BJ (cell line): Measurements from ENCODE around the gene KDM4C. TPM values are rescaled to one million over a fixed set of nuclear protein-coding genes. Genes with fewer than 3 reads are reported as not detected.

Experiments
- CTCF ChIA-PET: fragments of 350-600 bp; formaldehyde crosslinking; extraction: SDS; loops from one replicate; lab custom pipeline; 2021; ENCODE audit warnings: antibody characterized with exemption, inconsistent platforms; lab: Yijun Ruan, JAX
- POLR2A ChIA-PET: fragments of 300-600 bp; sonication (Branson Sonifier 250); formaldehyde crosslinking; extraction: SDS; loops from one replicate; lab custom pipeline; 2021; ENCODE audit warnings: antibody characterized with exemption; lab: Charles Lee
- DNase-seq: peaks from one replicate; pipeline ENCODE4 v3.0.0-alpha.2; 2011; ENCODE audit warnings: low read depth
- H3K27me3 ChIP-seq: 2 replicates; pipeline ENCODE4 v1.6.0; 2011; ENCODE audit warnings: low read length; ENCODE audit not compliant: control insufficient read depth, insufficient read depth
- H3K36me3 ChIP-seq: 2 replicates; pipeline ENCODE4 v1.5.1; 2011; ENCODE audit warnings: low read length; ENCODE audit not compliant: control insufficient read depth, insufficient read depth
- H3K4me3 ChIP-seq: 2 replicates; pipeline ENCODE4 v1.5.1; 2011; ENCODE audit warnings: low read depth, mild to moderate bottlenecking, control low read depth, low read length
- polyA plus RNA-seq: library from polyadenylated mRNA; depleted of rRNA; stranded (reverse); fragments of >200 nt; gene quantifications from 2 replicates; pipeline ENCODE4 v1.2.3, GENCODE V29; 2011
- TF ChIP-seq, protein P1 (sequence below): IDR thresholded peaks from 2 replicates; pipeline ENCODE4 v1.5.1; 2011; ENCODE audit warnings: low read depth, mild to moderate bottlenecking, control low read depth, inconsistent platforms, low read length, moderate library complexity; ENCODE audit not compliant: insufficient read depth

The KDM4C gene
- polyA plus RNA-seq, 1 experiment = 11.3 TPM

DNA sequence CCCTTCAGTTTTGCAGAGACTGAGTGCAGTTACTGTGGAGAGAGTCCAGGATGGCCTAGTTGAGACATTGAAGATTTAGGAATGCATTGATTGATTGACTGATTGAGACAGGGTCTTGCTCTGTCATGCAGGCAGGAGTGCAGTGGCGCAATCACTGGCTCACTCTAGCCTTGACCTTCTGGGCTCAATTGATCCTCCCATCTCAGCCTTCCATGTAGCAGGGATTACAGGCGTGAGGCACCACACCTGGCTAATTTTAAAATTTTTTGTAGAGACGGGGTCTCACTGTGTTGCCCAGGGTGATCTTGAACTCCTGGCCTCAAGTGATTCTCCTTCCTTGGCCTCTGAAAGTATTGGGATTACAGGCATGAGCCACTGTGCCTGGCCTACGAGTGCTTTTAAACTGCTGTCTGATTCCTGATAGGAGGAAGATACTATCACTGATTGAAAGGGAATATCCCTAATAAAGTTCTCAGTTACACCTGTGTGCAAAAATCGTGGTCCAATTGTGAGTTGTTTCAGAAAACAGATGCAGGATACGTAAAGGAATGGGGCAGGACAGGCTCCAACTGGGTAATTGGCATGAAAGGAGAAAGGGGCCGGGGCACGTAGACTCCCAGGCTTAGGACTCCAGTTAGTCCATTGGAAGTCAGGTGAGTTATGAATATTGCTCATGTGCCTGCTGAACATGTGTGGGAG is 87.5 kb downstream of the KDM4C start:
- TF ChIP-seq, protein P1, sequence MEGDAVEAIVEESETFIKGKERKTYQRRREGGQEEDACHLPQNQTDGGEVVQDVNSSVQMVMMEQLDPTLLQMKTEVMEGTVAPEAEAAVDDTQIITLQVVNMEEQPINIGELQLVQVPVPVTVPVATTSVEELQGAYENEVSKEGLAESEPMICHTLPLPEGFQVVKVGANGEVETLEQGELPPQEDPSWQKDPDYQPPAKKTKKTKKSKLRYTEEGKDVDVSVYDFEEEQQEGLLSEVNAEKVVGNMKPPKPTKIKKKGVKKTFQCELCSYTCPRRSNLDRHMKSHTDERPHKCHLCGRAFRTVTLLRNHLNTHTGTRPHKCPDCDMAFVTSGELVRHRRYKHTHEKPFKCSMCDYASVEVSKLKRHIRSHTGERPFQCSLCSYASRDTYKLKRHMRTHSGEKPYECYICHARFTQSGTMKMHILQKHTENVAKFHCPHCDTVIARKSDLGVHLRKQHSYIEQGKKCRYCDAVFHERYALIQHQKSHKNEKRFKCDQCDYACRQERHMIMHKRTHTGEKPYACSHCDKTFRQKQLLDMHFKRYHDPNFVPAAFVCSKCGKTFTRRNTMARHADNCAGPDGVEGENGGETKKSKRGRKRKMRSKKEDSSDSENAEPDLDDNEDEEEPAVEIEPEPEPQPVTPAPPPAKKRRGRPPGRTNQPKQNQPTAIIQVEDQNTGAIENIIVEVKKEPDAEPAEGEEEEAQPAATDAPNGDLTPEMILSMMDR = no peak
- no peak overlapping the region for H3K4me3 ChIP-seq
- no peaks in the 10 kb centered on the region for H3K27me3 ChIP-seq
- POLR2A ChIA-PET = no interaction called here
- H3K36me3 ChIP-seq = no peaks in the 10 kb centered on the region; the same call in 1 of the 2 replicates
- CTCF ChIA-PET = interaction anchor here (0.6 to 4.1 kb wide), 2 partner anchors 15 to 18 kb away, joined by 3 to 13 read pairs; no protein-coding TSS in a partner anchor
- no peak for DNase-seq

DNA sequence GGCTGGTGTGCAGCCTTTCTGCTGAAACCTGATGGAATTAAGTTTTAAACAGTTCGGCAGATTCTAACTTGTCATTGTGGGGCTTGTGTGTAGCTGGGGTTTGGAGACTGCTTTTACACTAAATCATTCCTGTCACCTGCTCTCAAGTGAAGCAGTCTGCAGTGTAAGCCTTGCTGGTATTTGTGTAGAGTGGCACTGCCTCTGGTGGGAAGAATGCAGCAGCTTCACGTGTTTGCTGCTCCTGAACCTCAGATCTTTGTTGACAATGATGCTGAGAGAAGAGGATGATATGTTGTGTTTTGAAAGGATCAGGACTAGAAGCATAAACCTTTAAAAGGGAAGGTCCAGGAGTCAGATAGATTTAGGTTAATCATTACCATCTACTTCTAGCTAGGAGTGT is 88.1 kb downstream of the KDM4C start:
- DNase-seq = no peak
- POLR2A ChIA-PET = no interaction called here

GRCh38 chr9:6852243-6852963 is 94.6 kb downstream of the KDM4C start:
- peak; percentile 11 for DNase-seq
- no peak overlapping the region for H3K4me3 ChIP-seq
- H3K27me3 ChIP-seq = no peaks in the 10 kb centered on the region
- no peaks in the 10 kb centered on the region for H3K36me3 ChIP-seq
- ChIA-PET CTCF (interaction anchor here (0.6 to 1.1 kb wide), 2 partner anchors 13 to 385 kb away, joined by 3 to 4 read pairs; no protein-coding TSS in a partner anchor), POLR2A (no interaction called here)
- TF ChIP-seq, protein P1 = no peak

More for the DNA sequence above, 88.1 kb downstream of the KDM4C start:
- Histone ChIP-seq H3K27me3 (no peaks in the 10 kb centered on the region), H3K4me3 (no peak overlapping the region), H3K36me3 (no peaks in the 10 kb centered on the region; the same call in 1 of the 2 replicates)
- TF ChIP-seq, protein P1 = peak; percentile 42
- CTCF ChIA-PET = interaction anchor here (0.6 kb wide), 1 partner anchor 14 kb away, joined by 3 read pairs; no protein-coding TSS in a partner anchor

DNA sequence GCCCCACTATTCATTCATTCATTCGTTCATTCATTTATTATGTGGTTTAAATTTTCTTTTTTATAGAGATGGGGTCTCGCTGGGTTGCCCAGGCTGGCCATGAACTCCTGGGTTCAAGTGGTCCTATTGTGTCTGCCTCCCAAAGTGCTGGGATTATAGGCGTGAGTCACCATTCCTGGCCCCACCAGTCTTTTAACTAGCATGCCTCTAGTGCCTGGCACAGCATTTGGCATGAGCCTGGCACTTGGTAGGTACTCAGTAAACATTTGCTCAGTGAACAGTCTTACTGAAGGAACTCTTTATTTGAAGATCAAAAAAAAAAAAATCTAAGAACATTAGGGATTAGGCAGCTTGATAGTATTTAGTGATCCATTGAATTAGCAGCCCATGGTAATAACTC is 98.1 kb downstream of the KDM4C start:
- ChIA-PET CTCF (no interaction called here), POLR2A (no interaction called here)
- H3K27me3 ChIP-seq = no peaks in the 10 kb centered on the region
- H3K4me3 ChIP-seq = no peak overlapping the region
- H3K36me3 ChIP-seq = no peaks in the 10 kb centered on the region
- DNase-seq = no peak
- TF ChIP-seq, protein P1 = no peak

DNA sequence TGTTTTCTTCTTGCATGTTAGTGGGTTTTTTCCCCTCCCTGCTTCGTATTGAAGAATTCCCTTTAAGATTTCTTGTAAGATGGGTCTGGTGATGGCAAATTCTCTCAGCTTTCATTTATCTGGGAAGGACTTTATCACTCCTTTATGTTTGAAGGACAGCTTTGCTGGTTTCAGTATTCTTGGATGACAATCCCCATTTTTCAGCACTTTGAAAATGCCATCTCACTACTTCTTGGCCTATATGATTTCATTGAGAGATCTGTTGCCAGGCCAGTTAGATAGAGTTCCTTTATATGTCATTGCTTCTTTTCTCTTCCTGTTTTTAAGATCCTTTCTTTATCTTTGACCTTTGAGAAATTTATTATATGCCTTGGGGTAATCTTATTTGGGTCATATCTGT is 106.3 kb downstream of the KDM4C start:
- POLR2A ChIA-PET = no interaction called here

More for the DNA sequence above, 106.3 kb downstream of the KDM4C start:
- no peaks in the 10 kb centered on the region for H3K27me3 ChIP-seq
- no peaks in the 10 kb centered on the region for H3K36me3 ChIP-seq
- CTCF ChIA-PET = no interaction called here
- DNase-seq = no peak
- H3K4me3 ChIP-seq = no peak overlapping the region
- TF ChIP-seq, protein P1 = no peak
